CD4-positive, alpha-beta T cell treated with Interleukin-10 for 1 hour (primary cell): ENCODE data around the gene PLD4.

ENCODE experiments used
- DNase-seq: peaks from one replicate; pipeline ENCODE4 v3.0.0-alpha.2; 2020

PLD4 gene

GRCh38 chr14:104976198-104977007, 51.7 kb downstream of the PLD4 start:
- peak; percentile 88 for DNase-seq

- no peak for DNase-seq
Measured at GRCh38 chr14:104977008-104977680, 52.5 kb downstream of the PLD4 start.

GRCh38 chr14:104977681-104978653, 53.3 kb downstream of the PLD4 start, which contains the start of gene AHNAK2:
AHNAK2 (minus strand) TSS chr14:104978374; CDS start chr14:104978237, 137 bp downstream.
- peak; percentile 54 for DNase-seq

GRCh38 chr14:104978746-104979691, 54.3 kb downstream of the PLD4 start:
- DNase-seq: no peak

GRCh38 chr14:104979758-104980610, 55.3 kb downstream of the PLD4 start:
- DNase-seq: no peak

- no peak for DNase-seq
Measured at GRCh38 chr14:104980611-104981531, 56.2 kb downstream of the PLD4 start.

- DNase-seq: no peak
Measured at GRCh38 chr14:104981699-104982541, 57.2 kb downstream of the PLD4 start.

GRCh38 chr14:104982548-104983230, 58.0 kb downstream of the PLD4 start:
- DNase-seq: no peak
